GM21423 (cell line): ENCODE data around the gene PLSCR2.
"Not testable (repeated sequence)": the region's sequence is repeated elsewhere in the genome, so short reads cannot be mapped to it uniquely, and the experiment has no call there.

Experiments
- ATAC-seq: cut with Tn5 transposase; IDR thresholded peaks from one replicate; pipeline ENCODE4 v1.9.1; 2021; ENCODE audit warnings: mild to moderate bottlenecking, moderate library complexity; ENCODE audit not compliant: unreplicated experiment

The PLSCR2 gene

GRCh38 chr3:146491303-146491702 lies 21.9 kb upstream of the PLSCR2 start:
- ATAC-seq: no peak

- no peak for ATAC-seq
These were observed 15.9 kb upstream of the PLSCR2 start for GRCh38 chr3:146485297-146485696.

- ATAC-seq: no peak
These were observed 6.9 kb upstream of the PLSCR2 start for GRCh38 chr3:146476094-146476740.

GRCh38 chr3:146474976-146475375 lies 5.6 kb upstream of the PLSCR2 start:
- ATAC-seq: not testable (repeated sequence)

GRCh38 chr3:146473726-146474125 lies 4.4 kb upstream of the PLSCR2 start:
- no peak for ATAC-seq

GRCh38 chr3:146472611-146473010 lies 3.2 kb upstream of the PLSCR2 start:
- ATAC-seq: no peak

- no peak for ATAC-seq
These were observed 1.7 kb upstream of the PLSCR2 start for GRCh38 chr3:146471012-146471411.

- ATAC-seq: no peak
These were observed 1.1 kb upstream of the PLSCR2 start for GRCh38 chr3:146470425-146470990.

GRCh38 chr3:146468671-146469149 lies 651 bp downstream of the PLSCR2 start:
- ATAC-seq: no peak

GRCh38 chr3:146468234-146468633 lies 1.1 kb downstream of the PLSCR2 start:
- no peak for ATAC-seq

- ATAC-seq: no peak
These were observed 2.8 kb downstream of the PLSCR2 start for GRCh38 chr3:146466604-146467003.

- no peak for ATAC-seq
These were observed 3.5 kb downstream of the PLSCR2 start for GRCh38 chr3:146465693-146466465.

- no peak for ATAC-seq
These were observed 4.6 kb downstream of the PLSCR2 start for GRCh38 chr3:146464783-146465182.

- ATAC-seq: no peak
These were observed 5.3 kb downstream of the PLSCR2 start for GRCh38 chr3:146464005-146464595.

- no peak for ATAC-seq
These were observed 14.6 kb downstream of the PLSCR2 start for GRCh38 chr3:146454796-146455195.

GRCh38 chr3:146449613-146450012 lies 19.7 kb downstream of the PLSCR2 start:
- no peak for ATAC-seq

GRCh38 chr3:146449076-146449475 lies 20.3 kb downstream of the PLSCR2 start:
- no peak for ATAC-seq

GRCh38 chr3:146446026-146446425 lies 23.3 kb downstream of the PLSCR2 start:
- ATAC-seq: no peak

- not testable (repeated sequence) for ATAC-seq
These were observed 29.1 kb downstream of the PLSCR2 start for GRCh38 chr3:146440310-146440709.

- ATAC-seq: no peak
These were observed 37.3 kb downstream of the PLSCR2 start for GRCh38 chr3:146432066-146432465.

- no peak for ATAC-seq
These were observed 38.1 kb downstream of the PLSCR2 start for GRCh38 chr3:146431240-146431639.

GRCh38 chr3:146425341-146425740 lies 44.0 kb downstream of the PLSCR2 start:
- no peak for ATAC-seq
